Kidney (tissue), 14 donors: ENCODE results near the gene SORBS2. TPM values are rescaled to one million over a fixed set of nuclear protein-coding genes. Genes with fewer than 3 reads are reported as not detected.

ENCODE experiments used
- DNase-seq, 5 donors: peaks; one replicate each; pipeline ENCODE4 v3.0.0-alpha.2; 2013 to 2020
- FAIRE-seq: peaks from 2 replicates; lab custom pipeline; 2012; peaks lifted over from hg19 to GRCh38; lab: Jason Lieb, UNC
- H3K27ac ChIP-seq, 2 donors: one replicate each; pipeline ENCODE4 v1.7.0; 2013; ENCODE audit warnings: low read depth in 2 of 2, low read length in 2 of 2, inconsistent platforms in 1 of 2
- H3K27me3 ChIP-seq: one replicate; pipeline ENCODE4 v1.7.1; 2013; ENCODE audit warnings: low read length, inconsistent platforms; ENCODE audit not compliant: control insufficient read depth, insufficient read depth
- H3K36me3 ChIP-seq, 3 donors: one replicate each; pipeline versions ENCODE4 v1.7.0 to v1.7.1; 2013; ENCODE audit warnings: low read length in 3 of 3, control low read depth in 1 of 3, inconsistent platforms in 1 of 3; ENCODE audit not compliant: insufficient read depth in 3 of 3, control insufficient read depth in 2 of 3
- H3K4me1 ChIP-seq, 3 donors: one replicate each; pipeline versions ENCODE4 v1.7.0 to v1.7.1; 2013; ENCODE audit warnings: low read length in 3 of 3, inconsistent platforms in 1 of 3, low read depth in 1 of 3; ENCODE audit not compliant: control insufficient read depth in 2 of 3, insufficient read depth in 2 of 3
- H3K4me3 ChIP-seq, 3 donors: one replicate each; pipeline versions ENCODE4 v1.7.0 to v1.8.1; 2013; ENCODE audit warnings: low read length in 3 of 3, control low read depth in 1 of 3, inconsistent platforms in 1 of 3
- H3K9ac ChIP-seq, 3 donors: one replicate each; pipeline versions ENCODE4 v1.7.0 to v1.7.1; 2013; ENCODE audit warnings: low read length in 3 of 3, control low read depth in 1 of 3, inconsistent platforms in 1 of 3
- H3K9me3 ChIP-seq, 3 donors: one replicate each; pipeline versions ENCODE4 v1.7.0 to v1.7.1; 2013; ENCODE audit warnings: low read length in 3 of 3, control low read depth in 1 of 3, inconsistent platforms in 1 of 3; ENCODE audit not compliant: control insufficient read depth in 2 of 3, insufficient read depth in 1 of 3
- CTCF ChIP-seq: IDR thresholded peaks from 3 replicates; pipeline ENCODE4 v1.5.1; 2012; ENCODE audit warnings: mild to moderate bottlenecking, moderate library complexity, borderline replicate concordance; ENCODE audit not compliant: insufficient read depth; ENCODE audit errors: extremely low read depth
- intact Hi-C: fragments of 100-400 bp; cut with DNase I; formaldehyde crosslinking; loops from one replicate; pipeline ENCODE4 v1.11.1; 2022
- polyA plus RNA-seq: library from polyadenylated mRNA; stranded (reverse); fragments of 350-450 nt; fragmentation: Illumina TruSeq; extraction: RNeasy Lipid Tissue Mini Kit (QIAGEN cat#74804); gene quantifications from one replicate; pipeline ENCODE4 v1.2.3, GENCODE V29; 2014; ENCODE audit warnings: low read depth, low replicate concordance; ENCODE audit not compliant: insufficient read depth
- total RNA-seq: library from RNA; stranded (reverse); fragmentation: NEBNext Ultra II Directional; extraction: Animal tissue kit (Norgen Biotek cat#: 25700); gene quantifications from one replicate; pipeline ENCODE4 v1.2.1, GENCODE V29; 2021
- donor health status: control.
- donor health status: control.
- donor health status: control.
- donor health status: control.
- donor health status: control.
- donor health status: DM: yes; HTN: yes; CAD: no.
- donor health status: Normal renal cell carcinoma (clear cell type).

The SORBS2 gene
- total and polyA plus RNA-seq, 2 donors from 2014 or later: 26.0 to 127 TPM

GRCh38 chr4:185654965-185655554 is 156.9 kb downstream of the SORBS2 start:
- H3K27me3 ChIP-seq: no peaks in the 10 kb centered on the region
- H3K4me1 ChIP-seq: no peaks in the 10 kb centered on the region
- DNase-seq (no peak), FAIRE-seq (no peak)
- no peak overlapping the region for H3K27ac ChIP-seq
- no peak for TF ChIP-seq CTCF
- intact Hi-C loops: no loop called here
- no peak overlapping the region for H3K4me3 ChIP-seq
- H3K9me3 ChIP-seq: no peaks in the 10 kb centered on the region
- peaks cover 0 to 25% (median 12%) of the 10 kb centered on the region in 3 donors for H3K36me3 ChIP-seq
- no peak overlapping the region for H3K9ac ChIP-seq

GRCh38 chr4:185654311-185654710 is 157.7 kb downstream of the SORBS2 start:
- Histone ChIP-seq H3K27me3 (no peaks in the 10 kb centered on the region), H3K4me1 (no peaks in the 10 kb centered on the region), H3K36me3 (peaks cover 0 to 26% (median 12%) of the 10 kb centered on the region in 3 donors), H3K9me3 (no peaks in the 10 kb centered on the region), H3K9ac (no peak overlapping the region), H3K27ac (no peak overlapping the region), H3K4me3 (no peak overlapping the region)
- FAIRE-seq (no peak), DNase-seq (no peak)
- no peak for TF ChIP-seq CTCF
- intact Hi-C loops: no loop called here

GRCh38 chr4:185651851-185652250 is 160.1 kb downstream of the SORBS2 start:
- no peak overlapping the region for H3K27ac ChIP-seq
- H3K27me3 ChIP-seq: no peaks in the 10 kb centered on the region
- H3K9me3 ChIP-seq: no peaks in the 10 kb centered on the region
- no peaks in the 10 kb centered on the region for H3K4me1 ChIP-seq
- DNase-seq (no peak), FAIRE-seq (no peak)
- no peak for TF ChIP-seq CTCF
- intact Hi-C loops: no loop called here
- no peak overlapping the region for H3K9ac ChIP-seq
- peaks cover 0 to 26% (median 4%) of the 10 kb centered on the region in 3 donors for H3K36me3 ChIP-seq
- H3K4me3 ChIP-seq: no peak overlapping the region

GRCh38 chr4:185651137-185651677 is 160.8 kb downstream of the SORBS2 start:
- FAIRE-seq: no peak
- H3K4me1 ChIP-seq: no peaks in the 10 kb centered on the region

More at GRCh38 chr4:185651137-185651677, 160.8 kb downstream of the SORBS2 start:
- DNase-seq: no peak
- intact Hi-C loops: no loop called here
- no peaks in the 10 kb centered on the region for H3K27me3 ChIP-seq
- H3K9ac ChIP-seq: no peak overlapping the region
- H3K36me3 ChIP-seq: peaks cover 0 to 31% (median 4%) of the 10 kb centered on the region in 3 donors
- H3K4me3 ChIP-seq: no peak overlapping the region
- H3K27ac ChIP-seq: no peak overlapping the region
- no peaks in the 10 kb centered on the region for H3K9me3 ChIP-seq
- TF ChIP-seq CTCF: no peak
